ENCODE data around the gene GNA15. TPM values are rescaled to one million over a fixed set of nuclear protein-coding genes. Genes with fewer than 3 reads are reported as not detected.
A peak's percentile ranks its signal among the peaks of the same experiment; 100 is the strongest.
"Not testable (repeated sequence)": the region's sequence is repeated elsewhere in the genome, so short reads cannot be mapped to it uniquely, and the experiment has no call there.

Gene GNA15
- total RNA-seq, 1 experiment from 2014 or later = not detected

- in situ Hi-C loops (cut with HindIII; ENCODE audit: low pct_unique_long_range_greater_than_20kb, low sequenced_read_pairs) = no loop called here
These were observed 44.0 kb downstream of the GNA15 start for GRCh38 chr19:3179739-3180293.

GRCh38 chr19:3183721-3184641 lies 48.1 kb downstream of the GNA15 start:
- in situ Hi-C loops (cut with HindIII; ENCODE audit: low pct_unique_long_range_greater_than_20kb, low sequenced_read_pairs) = no loop called here

More at GRCh38 chr19:3179739-3180293, 44.0 kb downstream of the GNA15 start:
- DNase-seq (ENCODE audit: low read depth, low spot score) = no peak

GRCh38 chr19:3184847-3185460 lies 49.1 kb downstream of the GNA15 start:
- peak; percentile 4 for DNase-seq (ENCODE audit: low read depth, low spot score)
- in situ Hi-C loops (cut with HindIII; ENCODE audit: low pct_unique_long_range_greater_than_20kb, low sequenced_read_pairs) = no loop called here

More at GRCh38 chr19:3183721-3184641, 48.1 kb downstream of the GNA15 start:
- DNase-seq (ENCODE audit: low read depth, low spot score) = no peak

- in situ Hi-C loops (cut with HindIII; ENCODE audit: low pct_unique_long_range_greater_than_20kb, low sequenced_read_pairs) = no loop called here
- peak; percentile 92 for DNase-seq (ENCODE audit: low read depth, low spot score)
These were observed 49.8 kb downstream of the GNA15 start, which contains the start of gene NCLN for GRCh38 chr19:3185461-3186159. TSS of gene NCLN (plus strand) at chr19:3185930. CDS start at chr19:3186031, 101 bp downstream.

GRCh38 chr19:3186160-3186688 lies 50.4 kb downstream of the GNA15 start:
- no peak for DNase-seq (ENCODE audit: low read depth, low spot score)
- in situ Hi-C loops (cut with HindIII; ENCODE audit: low pct_unique_long_range_greater_than_20kb, low sequenced_read_pairs) = no loop called here

GRCh38 chr19:3186891-3187661 lies 51.2 kb downstream of the GNA15 start:
- no peak for DNase-seq (ENCODE audit: low read depth, low spot score)
- in situ Hi-C loops (cut with HindIII; ENCODE audit: low pct_unique_long_range_greater_than_20kb, low sequenced_read_pairs) = no loop called here

- no peak for DNase-seq (ENCODE audit: low read depth, low spot score)
- in situ Hi-C loops (cut with HindIII; ENCODE audit: low pct_unique_long_range_greater_than_20kb, low sequenced_read_pairs) = no loop called here
These were observed 52.1 kb downstream of the GNA15 start for GRCh38 chr19:3187662-3188511.

- in situ Hi-C loops (cut with HindIII; ENCODE audit: low pct_unique_long_range_greater_than_20kb, low sequenced_read_pairs) = no loop called here
- DNase-seq (ENCODE audit: low read depth, low spot score) = no peak
These were observed 53.1 kb downstream of the GNA15 start for GRCh38 chr19:3188627-3189596.

- in situ Hi-C loops (cut with HindIII; ENCODE audit: low pct_unique_long_range_greater_than_20kb, low sequenced_read_pairs) = no loop called here
- no peak for DNase-seq (ENCODE audit: low read depth, low spot score)
These were observed 54.1 kb downstream of the GNA15 start for GRCh38 chr19:3189702-3190469.

GRCh38 chr19:3190470-3190770 lies 54.6 kb downstream of the GNA15 start:
- no peak for DNase-seq (ENCODE audit: low read depth, low spot score)
- in situ Hi-C loops (cut with HindIII; ENCODE audit: low pct_unique_long_range_greater_than_20kb, low sequenced_read_pairs) = no loop called here

- DNase-seq (ENCODE audit: low read depth, low spot score) = no peak
- in situ Hi-C loops (cut with HindIII; ENCODE audit: low pct_unique_long_range_greater_than_20kb, low sequenced_read_pairs) = no loop called here
These were observed 55.3 kb downstream of the GNA15 start for GRCh38 chr19:3190921-3191805.

GRCh38 chr19:3191806-3192104 lies 55.9 kb downstream of the GNA15 start:
- DNase-seq (ENCODE audit: low read depth, low spot score); in situ Hi-C loops (cut with HindIII; ENCODE audit: low pct_unique_long_range_greater_than_20kb, low sequenced_read_pairs): not testable (repeated sequence)

GRCh38 chr19:3192228-3192635 lies 56.4 kb downstream of the GNA15 start:
- no peak for DNase-seq (ENCODE audit: low read depth, low spot score)
- in situ Hi-C loops (cut with HindIII; ENCODE audit: low pct_unique_long_range_greater_than_20kb, low sequenced_read_pairs) = no loop called here

- in situ Hi-C loops (cut with HindIII; ENCODE audit: low pct_unique_long_range_greater_than_20kb, low sequenced_read_pairs) = no loop called here
- no peak for DNase-seq (ENCODE audit: low read depth, low spot score)
These were observed 56.9 kb downstream of the GNA15 start for GRCh38 chr19:3192684-3193083.

Measured in SK-MEL-5 (cell line).